GM19328 (cell line): ENCODE results near the gene EIF1AD.
A peak's percentile ranks its signal among the peaks of the same experiment; 100 is the strongest.
"Not testable (repeated sequence)": the region's sequence is repeated elsewhere in the genome, so short reads cannot be mapped to it uniquely, and the experiment has no call there.

Experiments used
- ATAC-seq: cut with Tn5 transposase; IDR thresholded peaks from one replicate; pipeline ENCODE4 v1.9.1; 2021; ENCODE audit warnings: mild to moderate bottlenecking, moderate library complexity; ENCODE audit not compliant: unreplicated experiment

The EIF1AD gene

GRCh38 chr11:66001942-66002647 is at the start of gene EIF1AD, which contains the start of gene BANF1:
Gene EIF1AD, minus strand, starts transcription at chr11:66002157. Its CDS starts 1,768 bp downstream, at chr11:66000389.
Gene BANF1, plus strand, starts transcription at chr11:66002503. Its CDS starts 748 bp downstream, at chr11:66003251.
- peak; percentile 64 for ATAC-seq

- ATAC-seq = no peak
Observed at GRCh38 chr11:66051371-66051765, 49.4 kb upstream of the EIF1AD start.

- no peak for ATAC-seq
Observed at GRCh38 chr11:66050581-66051231, 48.7 kb upstream of the EIF1AD start.

GRCh38 chr11:66048547-66049323 is 46.8 kb upstream of the EIF1AD start, which contains the start of gene GAL3ST3:
Gene GAL3ST3, minus strand, starts transcription at chr11:66049161. Its CDS starts 3,746 bp downstream, at chr11:66045415.
- no peak for ATAC-seq

- ATAC-seq = no peak
Observed at GRCh38 chr11:66047541-66048365, 45.8 kb upstream of the EIF1AD start.

- ATAC-seq = no peak
Observed at GRCh38 chr11:66046901-66047300, 44.9 kb upstream of the EIF1AD start.

- no peak for ATAC-seq
Observed at GRCh38 chr11:66045177-66045639, 43.3 kb upstream of the EIF1AD start.

- no peak for ATAC-seq
Observed at GRCh38 chr11:66044757-66045156, 42.8 kb upstream of the EIF1AD start.

- no peak for ATAC-seq
Observed at GRCh38 chr11:66042996-66043906, 41.3 kb upstream of the EIF1AD start.

- no peak for ATAC-seq
Observed at GRCh38 chr11:66042227-66042995, 40.5 kb upstream of the EIF1AD start.

- no peak for ATAC-seq
Observed at GRCh38 chr11:66039765-66040164, 37.8 kb upstream of the EIF1AD start.

- no peak for ATAC-seq
Observed at GRCh38 chr11:66037327-66037726, 35.4 kb upstream of the EIF1AD start.

GRCh38 chr11:66036334-66036710 is 34.4 kb upstream of the EIF1AD start:
- no peak for ATAC-seq

GRCh38 chr11:66035653-66036333 is 33.8 kb upstream of the EIF1AD start:
- no peak for ATAC-seq

GRCh38 chr11:66032957-66033735 is 31.2 kb upstream of the EIF1AD start:
- no peak for ATAC-seq

GRCh38 chr11:66026017-66026529 is 24.1 kb upstream of the EIF1AD start, which contains the start of gene CATSPER1:
Gene CATSPER1, minus strand, starts transcription at chr11:66026479. Its CDS starts 100 bp downstream, at chr11:66026379.
- no peak for ATAC-seq

- ATAC-seq = not testable (repeated sequence)
Observed at GRCh38 chr11:66023186-66023440, 21.2 kb upstream of the EIF1AD start.
